CD4-positive, alpha-beta T cell treated with Interferon gamma for 1 hour (primary cell): ENCODE results near the gene PKLR.
"Not testable (repeated sequence)": the region's sequence is repeated elsewhere in the genome, so short reads cannot be mapped to it uniquely, and the experiment has no call there.

ENCODE experiments used
- DNase-seq: peaks from one replicate; pipeline ENCODE4 v3.0.0-alpha.2; 2020

PKLR gene

DNA sequence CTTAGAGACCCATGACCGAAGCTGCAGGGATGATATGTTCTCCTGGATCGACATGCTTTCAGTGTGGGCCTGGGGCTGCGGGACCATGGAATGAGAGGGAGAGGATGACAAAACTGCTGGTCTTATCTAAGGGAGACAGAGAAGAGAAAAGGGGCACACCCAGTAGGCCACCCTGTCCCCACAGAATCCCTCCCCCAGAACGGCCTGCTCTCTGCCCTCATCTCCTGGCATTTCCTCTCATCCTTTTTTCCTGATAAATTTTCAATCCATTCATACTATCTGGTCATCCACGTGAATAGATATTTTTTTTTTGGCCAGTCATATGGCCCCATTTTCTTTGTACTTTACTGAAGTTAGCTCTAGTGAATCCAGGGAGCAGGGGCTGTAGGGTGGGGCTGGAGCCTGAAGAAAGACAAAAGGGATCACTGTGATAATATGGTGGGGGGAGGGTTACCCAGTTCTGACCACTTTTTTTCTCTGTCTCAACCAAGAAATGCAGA is at the start of gene PKLR:
TSS of gene PKLR (minus strand) at position 97 of the 500 bp plus-strand sequence. CDS start at position 54, 43 bp downstream.
- DNase-seq, result no peak

DNA sequence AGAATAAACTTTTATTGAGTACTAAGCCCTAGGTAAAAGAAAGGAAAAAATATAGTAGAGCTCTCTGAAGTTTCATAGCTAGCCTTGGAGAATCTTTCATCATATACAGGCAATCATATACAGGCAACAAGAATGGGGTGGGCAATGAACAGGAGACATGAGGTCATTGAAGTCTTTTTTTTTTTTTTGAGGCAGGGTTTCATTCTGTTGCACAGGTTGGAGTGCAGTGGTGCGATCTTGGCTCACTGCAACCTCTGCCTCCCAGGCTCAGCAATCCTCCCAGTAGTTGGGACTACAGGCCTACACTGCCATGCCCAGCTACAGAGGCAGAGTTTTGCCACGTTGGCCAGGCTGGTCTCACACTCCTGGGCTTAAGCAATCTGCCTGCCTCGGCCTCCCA is 41.6 kb upstream of the PKLR start:
- no peak for DNase-seq

DNA sequence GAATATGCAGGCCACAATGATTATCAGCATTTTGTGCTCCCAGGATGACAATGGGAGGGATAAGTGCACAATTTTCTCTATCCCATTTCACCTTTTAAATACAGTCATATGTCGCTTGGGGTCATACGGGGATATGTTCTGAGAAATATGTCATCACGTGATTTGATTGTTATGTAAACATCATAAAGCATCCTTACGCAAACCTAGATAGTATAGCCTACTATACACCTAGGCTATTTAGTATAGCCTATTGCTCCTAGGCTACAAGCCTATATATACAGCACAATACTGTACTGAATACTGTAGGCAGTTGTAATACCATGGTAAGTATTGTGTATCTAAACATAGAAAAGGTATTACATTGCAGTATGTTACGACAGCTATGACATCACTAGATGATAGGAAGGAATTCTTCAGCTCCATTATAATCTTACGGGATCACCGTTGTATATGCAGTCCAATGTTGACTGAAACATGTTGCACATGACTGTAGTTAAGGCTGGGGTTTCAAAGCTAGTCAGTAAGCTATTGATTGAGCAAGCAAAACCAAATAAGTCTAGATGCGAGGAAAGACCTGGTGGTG is 38.4 kb upstream of the PKLR start:
- DNase-seq, result no peak

DNA sequence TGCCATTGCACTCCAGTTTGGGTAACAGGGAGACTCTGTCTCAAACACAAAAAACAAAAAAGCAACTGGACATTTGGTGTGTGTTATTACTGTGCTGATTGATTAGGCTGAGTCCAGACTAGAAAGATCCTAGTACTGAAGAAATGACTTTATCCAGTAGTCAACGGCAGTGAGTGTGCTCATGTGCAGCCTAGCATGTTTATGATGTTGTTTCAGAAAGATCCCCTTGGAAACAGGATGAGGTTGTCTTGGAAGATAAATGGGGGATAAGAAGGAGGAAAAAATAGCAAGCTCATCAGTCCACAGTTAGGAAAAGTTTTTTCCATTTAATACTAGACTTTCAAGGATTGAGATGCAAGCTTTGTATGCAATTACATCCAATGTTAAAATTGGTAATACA is 33.7 kb upstream of the PKLR start:
- DNase-seq, result no peak

DNA sequence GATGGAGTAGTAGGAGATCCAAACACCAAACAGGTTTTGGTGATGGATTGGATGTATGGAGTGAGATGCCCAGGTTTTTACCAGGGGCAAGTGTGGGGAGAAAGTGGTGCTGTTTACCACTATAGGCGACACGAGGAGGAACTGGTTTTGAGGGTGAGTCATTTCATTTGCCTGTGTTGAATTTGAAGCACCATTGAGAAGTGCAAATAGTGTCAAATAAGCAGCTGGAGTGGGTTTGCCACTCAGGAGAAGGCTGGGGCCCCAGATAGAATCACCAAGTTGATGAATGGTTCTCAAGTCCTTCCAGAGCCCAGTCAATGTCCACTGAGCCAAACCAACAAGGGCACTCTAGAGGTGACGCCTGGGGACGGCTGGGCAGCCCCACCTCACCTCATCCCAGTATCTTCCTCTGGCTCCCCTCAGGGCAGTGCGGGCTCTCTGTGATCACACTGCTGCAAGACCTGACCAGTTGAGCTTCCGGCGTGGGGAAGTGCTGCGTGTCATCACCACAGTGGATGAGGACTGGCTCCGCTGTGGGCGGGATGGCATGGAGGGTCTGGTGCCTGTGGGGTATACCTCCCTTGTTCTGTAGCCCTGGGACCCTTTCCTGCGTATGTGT is 28.9 kb upstream of the PKLR start:
- no peak for DNase-seq

DNA sequence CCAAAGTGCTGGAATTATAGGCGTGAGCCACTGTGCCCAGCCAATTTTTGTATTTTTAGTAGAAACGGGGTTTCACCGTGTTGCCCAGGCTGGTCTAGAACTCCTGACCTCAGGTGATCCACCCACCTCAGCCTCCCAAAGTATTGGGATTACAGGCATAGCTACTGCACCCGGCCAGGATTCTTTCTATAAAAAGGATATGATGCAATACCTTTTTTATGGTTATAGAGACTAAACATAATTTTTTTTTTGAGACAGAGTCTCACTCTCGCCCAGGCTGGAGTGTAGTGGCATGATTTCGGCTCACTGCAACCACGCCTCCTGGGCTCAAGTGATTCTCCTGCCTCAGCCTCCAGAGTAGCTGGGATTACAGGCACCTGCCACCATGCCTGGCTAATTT is 27.6 kb upstream of the PKLR start:
- DNase-seq, result not testable (repeated sequence)

DNA sequence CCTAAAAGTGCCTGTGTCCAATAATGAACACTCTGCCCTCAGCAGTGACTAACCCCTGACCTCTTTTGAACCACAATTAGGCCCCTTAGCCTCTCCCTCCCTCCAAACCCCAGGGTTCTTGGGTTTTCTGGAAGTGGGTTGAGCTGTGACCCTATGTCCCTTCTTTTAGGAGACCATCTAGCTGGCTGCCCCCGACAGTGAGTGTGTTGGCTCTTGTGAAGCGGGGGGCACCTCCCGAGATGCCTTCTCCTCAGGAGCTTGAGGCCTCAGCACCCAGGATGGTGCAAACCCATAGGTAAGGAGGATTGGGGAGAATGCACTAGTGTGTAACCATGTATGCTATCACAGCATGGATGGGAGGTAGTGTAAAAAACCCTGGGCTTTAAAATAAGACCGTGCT is 26.7 kb upstream of the PKLR start:
- no peak for DNase-seq

DNA sequence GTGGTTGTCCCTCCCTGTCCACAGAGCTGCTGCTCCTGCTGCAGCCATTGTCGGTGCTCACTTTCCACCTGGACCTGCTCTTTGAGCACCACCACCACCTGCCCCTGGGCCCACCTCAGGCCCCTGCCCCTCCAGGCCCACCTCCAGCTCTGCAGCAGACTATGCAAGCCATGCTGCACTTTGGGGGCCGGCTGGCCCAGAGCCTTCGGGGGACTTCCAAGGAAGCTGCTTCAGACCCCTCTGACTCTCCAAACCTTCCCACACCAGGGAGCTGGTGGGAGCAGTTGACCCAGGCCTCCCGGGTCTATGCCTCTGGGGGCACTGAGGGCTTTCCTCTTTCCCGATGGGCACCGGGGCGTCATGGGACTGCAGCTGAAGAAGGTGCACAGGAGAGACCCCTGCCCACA is 25.4 kb upstream of the PKLR start:
- no peak for DNase-seq

DNA sequence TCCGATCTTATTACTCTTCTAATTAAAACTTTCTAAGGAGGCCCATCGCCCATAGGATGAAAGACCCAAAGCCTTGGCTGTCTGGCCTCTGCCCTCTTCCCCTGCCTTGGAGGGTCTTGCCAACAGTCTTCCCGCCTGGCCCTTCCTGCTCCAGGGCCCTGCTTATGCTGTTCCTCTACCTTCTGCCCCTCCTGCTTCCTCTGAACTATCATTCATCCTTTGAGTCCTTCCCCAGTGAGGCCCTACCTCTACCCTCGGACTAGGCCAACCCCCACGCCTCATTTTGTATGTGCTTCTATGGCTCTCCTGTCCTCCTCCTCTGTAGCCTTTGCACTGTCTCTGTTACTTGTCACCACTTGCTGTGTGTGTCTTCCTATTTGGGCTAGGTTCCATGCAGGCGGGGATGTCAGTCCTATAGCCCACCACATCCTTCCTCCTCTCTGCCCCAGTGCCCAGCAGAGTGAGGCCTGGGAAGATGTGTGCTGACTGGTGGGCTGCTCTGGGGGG is 24.8 kb upstream of the PKLR start:
- DNase-seq, result no peak

DNA sequence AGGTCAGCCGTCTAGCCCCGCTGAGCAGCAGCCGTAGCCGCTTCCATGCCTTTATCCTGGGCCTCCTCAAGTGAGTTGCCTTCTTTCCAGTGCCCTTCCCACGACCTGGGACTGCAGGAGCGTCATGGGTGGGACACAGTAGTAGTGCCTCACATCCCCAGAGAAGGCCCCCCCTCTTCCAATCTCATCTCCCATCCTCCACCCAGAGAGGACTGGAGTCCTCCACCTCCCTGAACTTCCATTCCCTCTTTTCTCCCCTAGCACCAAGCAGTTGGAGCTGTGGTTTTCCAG is 24.3 kb upstream of the PKLR start:
- DNase-seq, result no peak

DNA sequence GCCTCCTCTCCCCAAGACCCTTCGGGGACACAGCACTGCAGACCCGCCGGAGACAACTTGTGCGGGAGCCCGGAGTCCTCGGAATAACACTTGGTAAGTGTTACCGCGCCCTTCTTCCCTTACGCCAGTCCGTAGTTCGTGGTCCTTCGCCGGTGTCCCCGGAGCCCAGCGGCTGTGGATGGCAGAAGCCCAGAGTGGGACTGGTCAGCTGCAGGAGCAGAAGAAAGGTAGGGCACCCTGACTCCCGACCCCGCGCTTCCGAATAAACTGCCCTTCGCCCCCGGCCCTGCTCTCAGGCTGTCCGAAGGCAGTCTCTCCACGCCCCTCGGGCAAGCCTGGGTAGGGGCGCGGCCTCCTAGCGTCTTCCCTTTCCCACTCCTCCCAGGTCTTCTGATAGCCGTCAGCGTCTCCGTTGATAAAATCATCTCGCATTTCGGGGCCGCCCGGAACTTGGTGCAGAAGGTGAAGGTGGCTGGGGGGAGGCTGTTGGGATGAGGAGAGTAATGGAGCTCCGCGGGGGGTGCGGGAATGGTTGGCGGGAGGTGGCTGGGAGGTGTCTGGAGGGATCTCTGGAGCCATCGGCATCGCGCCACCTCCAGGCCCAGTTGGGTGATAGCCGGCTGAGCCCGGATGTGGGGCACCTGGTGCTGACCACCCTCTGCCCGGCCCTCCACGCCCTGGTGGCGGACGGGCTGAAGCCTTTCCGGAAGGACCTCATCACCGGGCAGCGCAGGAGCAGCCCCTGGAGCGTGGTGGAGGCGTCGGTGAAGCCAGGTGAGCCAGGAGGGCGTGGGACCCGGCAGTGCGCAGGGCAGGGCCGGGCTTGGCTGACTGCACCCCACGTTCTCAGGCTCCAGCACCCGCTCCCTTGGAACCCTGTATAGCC is 23.7 kb upstream of the PKLR start:
- DNase-seq, result no peak

DNA sequence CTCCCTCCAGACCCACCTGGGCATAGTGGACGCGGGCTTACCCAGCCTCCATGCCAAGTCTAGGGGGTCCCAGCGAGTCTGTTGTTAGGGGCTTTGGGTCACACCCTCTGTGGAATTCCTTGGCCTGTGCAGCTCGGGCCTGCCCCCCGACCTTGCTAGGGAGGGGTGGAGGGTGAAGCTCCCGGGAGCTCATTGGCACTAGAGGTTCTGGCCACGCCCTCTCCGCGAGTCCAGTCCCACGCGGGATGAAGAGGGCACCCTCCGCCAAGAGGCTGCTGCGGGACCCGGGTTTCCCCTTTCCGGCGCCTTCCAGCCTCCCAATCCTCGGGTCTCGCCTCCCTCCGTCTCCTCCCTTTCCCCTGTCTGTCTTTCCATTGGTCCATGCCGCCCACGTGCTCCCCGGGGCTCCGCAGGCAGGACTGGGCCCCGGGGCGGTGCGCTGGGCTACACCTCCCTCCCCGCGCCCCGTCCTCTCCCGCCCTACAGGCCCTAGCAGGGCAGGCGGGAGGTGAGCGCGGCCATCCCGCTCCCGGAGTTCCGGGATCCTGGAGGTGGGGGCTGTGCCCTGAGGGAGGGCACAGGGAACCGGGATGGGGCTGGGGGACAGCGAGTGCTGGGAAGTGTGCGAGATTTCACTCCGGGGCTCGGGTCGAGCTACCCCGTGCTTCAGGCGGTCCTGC is 22.9 kb upstream of the PKLR start:
- DNase-seq, result peak; percentile 88

DNA sequence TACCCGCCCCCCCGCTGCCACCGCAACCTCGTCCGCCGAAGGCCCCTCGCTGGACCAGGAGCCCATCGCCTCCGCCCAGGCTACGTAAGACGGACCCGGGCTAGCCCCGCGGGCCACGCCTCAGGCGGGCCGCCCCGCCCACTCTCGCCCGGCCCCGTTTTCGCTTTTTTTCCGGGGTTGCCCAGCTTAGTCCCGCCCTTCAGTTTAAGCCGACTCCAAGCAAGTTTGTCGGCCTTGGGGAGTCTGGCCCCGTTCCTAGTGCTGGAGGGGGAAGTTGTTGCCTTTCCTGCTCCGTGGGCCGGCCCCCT is 22.4 kb upstream of the PKLR start:
- peak; percentile 79 for DNase-seq

DNA sequence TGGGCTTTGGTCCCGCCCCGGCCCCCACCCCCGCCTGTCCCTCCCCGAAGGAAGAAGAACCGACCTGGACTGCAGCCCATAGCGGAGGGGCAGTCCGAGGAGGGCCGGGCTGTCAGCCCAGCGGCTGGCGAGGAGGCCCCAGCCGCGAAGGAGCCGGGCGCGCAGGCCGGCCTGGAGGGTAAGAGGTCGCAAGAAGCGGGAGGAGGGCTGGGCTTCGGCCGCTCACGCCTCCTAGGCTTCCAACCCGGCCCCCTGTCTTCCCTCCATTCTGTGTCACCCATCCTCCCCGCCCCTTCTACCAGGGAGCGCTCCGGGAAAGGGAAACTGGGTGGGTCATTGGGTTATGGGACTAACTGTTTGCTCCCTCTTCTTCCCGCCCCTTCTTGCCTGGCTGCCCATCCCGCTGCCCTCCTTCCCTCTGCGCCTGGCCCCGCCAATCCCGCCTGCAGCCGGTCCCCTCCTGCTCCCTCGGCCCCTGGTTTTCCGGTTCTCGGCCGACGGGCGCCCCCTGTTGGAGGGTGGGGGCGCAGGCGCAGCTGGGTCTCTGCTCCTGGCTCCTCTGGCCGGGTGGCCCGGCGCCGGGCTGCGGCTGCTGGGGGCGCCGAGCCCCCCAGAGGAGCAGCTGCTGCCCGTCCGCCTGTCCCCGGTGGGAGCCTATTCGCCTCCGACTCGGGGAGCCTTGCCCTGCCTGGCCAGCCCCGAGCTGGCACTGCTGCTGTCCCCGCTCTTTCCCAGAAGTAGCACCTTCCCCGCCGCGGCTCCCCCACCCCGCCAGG is 21.9 kb upstream of the PKLR start:
- peak; percentile 78 for DNase-seq

DNA sequence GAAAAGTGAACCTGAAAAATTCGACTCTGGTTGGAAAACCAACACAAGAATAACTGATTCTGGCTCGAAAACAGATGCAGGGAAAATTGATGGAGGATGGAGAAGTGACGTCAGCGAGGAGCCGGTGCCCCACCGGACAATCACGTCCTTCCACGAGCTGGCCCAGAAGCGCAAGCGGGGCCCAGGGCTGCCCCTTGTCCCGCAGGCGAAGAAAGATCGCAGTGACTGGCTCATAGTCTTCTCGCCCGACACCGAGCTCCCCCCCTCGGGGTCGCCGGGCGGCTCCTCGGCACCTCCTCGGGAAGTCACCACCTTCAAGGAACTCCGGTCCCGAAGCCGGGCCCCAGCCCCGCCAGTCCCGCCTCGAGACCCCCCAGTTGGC is 21.3 kb upstream of the PKLR start:
- DNase-seq, result no peak

DNA sequence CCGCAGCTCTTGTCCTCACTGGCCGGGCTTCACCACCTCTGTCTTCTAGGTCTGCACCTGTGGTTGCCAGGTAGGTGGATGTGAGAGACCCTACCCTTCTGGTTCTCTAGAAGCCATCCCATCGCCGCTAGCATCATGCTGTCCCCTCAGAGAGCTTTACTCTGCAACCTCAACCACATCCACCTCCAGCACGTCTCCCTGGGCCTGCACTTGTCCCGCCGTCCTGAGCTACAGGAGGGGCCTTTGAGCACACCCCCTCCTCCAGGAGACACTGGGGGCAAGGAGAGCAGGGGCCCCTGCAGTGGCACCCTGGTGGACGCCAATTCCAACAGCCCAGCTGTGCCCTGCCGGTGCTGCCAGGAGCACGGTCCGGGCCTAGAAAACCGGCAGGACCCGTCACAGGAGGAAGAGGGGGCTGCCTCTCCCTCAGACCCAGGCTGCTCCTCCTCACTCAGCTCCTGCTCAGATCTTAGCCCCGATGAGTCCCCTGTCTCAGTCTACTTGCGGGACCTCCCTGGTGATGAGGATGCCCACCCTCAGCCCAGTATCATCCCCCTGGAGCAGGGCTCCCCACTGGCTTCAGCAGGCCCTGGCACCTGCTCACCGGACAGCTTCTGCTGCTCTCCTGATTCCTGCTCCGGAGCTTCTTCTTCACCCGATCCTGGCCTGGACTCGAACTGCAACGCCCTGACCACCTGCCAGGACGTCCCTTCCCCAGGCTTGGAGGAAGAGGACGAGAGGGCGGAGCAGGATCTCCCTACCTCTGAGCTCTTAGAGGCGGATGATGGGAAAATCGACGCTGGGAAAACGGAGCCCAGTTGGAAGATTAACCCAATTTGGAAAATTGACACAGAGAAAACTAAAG is 20.6 kb upstream of the PKLR start:
- DNase-seq, result no peak

DNA sequence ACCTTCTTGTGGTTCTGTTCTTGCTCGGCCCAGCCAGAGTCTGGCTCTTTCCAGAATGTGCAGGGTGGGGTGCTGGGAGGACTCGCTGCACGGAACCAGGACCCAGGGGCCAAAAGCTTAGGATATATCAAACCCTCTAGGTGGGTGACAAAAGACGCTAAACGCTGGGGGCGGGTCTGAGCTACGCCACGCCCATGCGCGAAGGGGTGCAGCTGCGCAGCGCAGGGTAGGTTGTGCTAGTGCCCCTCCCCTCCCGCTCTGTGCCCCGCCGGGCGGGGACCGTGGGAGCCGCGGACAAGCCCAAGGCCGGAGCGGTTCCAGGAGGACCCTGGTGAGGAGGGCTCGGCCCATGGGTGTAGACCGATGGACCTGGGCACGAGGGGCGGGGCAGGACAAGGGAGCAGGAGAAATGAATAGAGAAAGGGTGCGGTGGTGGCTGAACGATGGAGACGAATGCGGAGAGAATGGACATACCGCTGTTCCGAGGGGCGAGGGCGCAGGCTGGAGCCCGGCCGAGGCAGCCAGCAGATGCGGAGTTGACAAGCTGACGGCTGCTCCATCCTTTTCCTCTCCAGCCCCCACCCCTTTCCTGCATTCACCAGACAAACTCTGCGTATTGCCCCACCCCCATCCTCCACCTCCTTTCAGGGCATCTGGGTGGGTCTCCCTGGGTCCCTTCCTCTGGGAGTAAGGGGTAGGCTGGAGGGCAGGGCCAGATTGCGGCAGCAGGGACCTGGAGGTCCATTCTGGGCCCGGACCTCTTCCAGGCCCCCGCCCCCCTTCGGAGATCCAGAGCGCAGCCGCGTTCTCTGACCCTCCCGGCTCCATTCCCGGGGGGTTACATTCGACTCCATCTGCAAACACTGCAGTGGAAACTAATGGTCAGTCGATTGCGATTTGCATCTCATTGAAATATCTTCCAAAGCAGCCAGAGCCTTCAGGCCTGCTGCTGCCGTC is 19.7 kb upstream of the PKLR start, which contains the start of gene RUSC1:
TSS of gene RUSC1 (plus strand) at position 234 of the 957 bp plus-strand sequence. CDS start 880 bp downstream, outside the sequence.
- peak; percentile 72 for DNase-seq

DNA sequence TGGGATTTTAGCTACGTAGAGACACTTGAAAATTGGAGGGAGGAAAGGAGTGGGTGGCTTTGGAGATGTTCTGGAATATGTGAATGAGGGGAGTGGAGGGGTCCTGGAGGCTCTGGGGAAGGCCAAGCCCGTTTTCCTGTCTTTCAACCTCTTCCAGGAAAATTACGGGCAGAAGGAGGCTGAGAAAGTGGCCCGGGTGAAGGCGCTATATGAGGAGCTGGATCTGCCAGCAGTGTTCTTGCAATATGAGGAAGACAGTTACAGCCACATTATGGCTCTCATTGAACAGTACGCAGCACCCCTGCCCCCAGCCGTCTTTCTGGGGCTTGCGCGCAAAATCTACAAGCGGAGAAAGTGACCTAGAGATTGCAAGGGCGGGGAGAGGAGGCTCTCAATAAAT is 19.0 kb upstream of the PKLR start:
- no peak for DNase-seq

DNA sequence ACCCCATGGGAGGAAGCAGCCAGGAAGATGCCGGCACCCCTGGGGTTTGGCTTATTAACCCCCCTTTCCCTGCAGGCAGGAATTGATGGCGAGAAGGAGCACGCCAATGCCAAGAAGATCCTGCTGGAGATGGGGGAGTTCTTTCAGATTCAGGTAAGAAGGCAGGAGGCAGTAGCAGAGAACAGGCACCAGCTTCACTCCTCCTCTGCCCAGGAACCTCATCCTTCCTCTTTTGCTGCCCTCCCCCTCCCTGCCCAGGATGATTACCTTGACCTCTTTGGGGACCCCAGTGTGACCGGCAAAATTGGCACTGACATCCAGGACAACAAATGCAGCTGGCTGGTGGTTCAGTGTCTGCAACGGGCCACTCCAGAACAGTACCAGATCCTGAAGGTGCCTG is 18.3 kb upstream of the PKLR start:
- no peak for DNase-seq

DNA sequence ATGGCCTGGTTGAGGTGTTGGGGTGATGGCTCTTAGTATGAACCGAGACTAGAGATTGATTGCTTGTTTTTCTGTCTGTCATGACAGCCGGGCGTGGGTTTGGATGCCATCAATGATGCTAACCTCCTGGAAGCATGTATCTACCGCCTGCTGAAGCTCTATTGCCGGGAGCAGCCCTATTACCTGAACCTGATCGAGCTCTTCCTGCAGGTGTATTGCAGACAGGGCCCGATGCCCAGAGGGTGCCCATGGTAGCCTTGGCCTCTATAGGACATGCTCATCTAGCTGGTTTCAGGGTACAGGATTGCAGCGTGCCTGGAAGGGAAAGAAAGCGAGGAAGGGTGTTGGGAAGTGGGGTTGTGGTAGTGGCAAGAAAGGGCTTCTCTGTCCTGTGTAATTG is 16.8 kb upstream of the PKLR start:
- DNase-seq, result no peak
